OCI-LY7 (cell line): Measurements from ENCODE around the gene KCNMA1.

Experiments
- CTCF ChIP-seq: fragments of 200-600 bp; sonication (generic); conservative IDR thresholded peaks from 2 replicates; pipeline ENCODE4 v1.5.1; 2014; ENCODE audit warnings: mild to moderate bottlenecking, antibody characterized with exemption, low read length, moderate library complexity, mixed read lengths
- EZH2phosphoT487 ChIP-seq: fragments of 200-600 bp; sonication (generic); IDR thresholded peaks from 2 replicates; pipeline ENCODE4 v1.6.1; 2018; ENCODE audit warnings: low read depth, borderline replicate concordance, mild to moderate bottlenecking, mixed run types, antibody characterized with exemption, low read length, moderate library complexity, mixed read lengths

GRCh38 chr10:77287647-77288120 is 349.9 kb downstream of the KCNMA1 start:
- TF ChIP-seq CTCF, result no peak
- TF ChIP-seq EZH2phosphoT487, result no peak
